ENCODE results near the gene LRP1B.

- TF ChIP-seq CTCF (IDR thresholded peaks at IDR 0.05; ENCODE audit: low read length) (no peak), EZH2 (optimal IDR thresholded peaks at IDR 0.05; ENCODE audit: low read depth, low read length) (no peak)
Observed at GRCh38 chr2:141003967-141004657, 1126.7 kb downstream of the LRP1B start.
